GM13976 (cell line): Measurements from ENCODE around the gene PCDHB15.
"Not testable (repeated sequence)": the region's sequence is repeated elsewhere in the genome, so short reads cannot be mapped to it uniquely, and the experiment has no call there.

Experiments
- DNase-seq: peaks from one replicate; pipeline ENCODE4 v3.0.0; 2012; ENCODE audit warnings: low spot score
- CTCF ChIP-seq: IDR thresholded peaks from 2 replicates; pipeline ENCODE4 v1.5.1; 2012; ENCODE audit warnings: borderline replicate concordance, mild to moderate bottlenecking; ENCODE audit not compliant: insufficient read depth; ENCODE audit errors: extremely low read depth, missing control alignments, control extremely low read depth
- in situ Hi-C: fragments of 300-500 bp; cut with MboI; formaldehyde crosslinking; loops from one replicate; pipeline ENCODE4 v1.12.0; 2022; ENCODE audit warnings: low sequenced_read_pairs, mixed read lengths, inconsistent platforms; ENCODE audit not compliant: unreplicated experiment

The PCDHB15 gene

GRCh38 chr5:141223112-141223783 lies 21.9 kb upstream of the PCDHB15 start, which contains the start of gene PCDHB14:
PCDHB14 (plus strand) TSS chr5:141223343; CDS start chr5:141223506, 163 bp downstream.
- DNase-seq: no peak
- no peak for TF ChIP-seq CTCF
- in situ Hi-C loops: no loop called here

- in situ Hi-C loops, DNase-seq: not testable (repeated sequence)
Measured at GRCh38 chr5:141224844-141225243, 20.4 kb upstream of the PCDHB15 start.

GRCh38 chr5:141225421-141225820 lies 19.8 kb upstream of the PCDHB15 start:
- in situ Hi-C loops, DNase-seq: not testable (repeated sequence)

- in situ Hi-C loops: no loop called here
- peak; percentile 4 for TF ChIP-seq CTCF
- no peak for DNase-seq
Measured at GRCh38 chr5:141234109-141234667, 11.0 kb upstream of the PCDHB15 start.

- in situ Hi-C loops, DNase-seq: not testable (repeated sequence)
Measured at GRCh38 chr5:141235922-141236321, 9.3 kb upstream of the PCDHB15 start.

- in situ Hi-C loops: no loop called here
- no peak for TF ChIP-seq CTCF
- no peak for DNase-seq
Measured at GRCh38 chr5:141236516-141237313, 8.5 kb upstream of the PCDHB15 start.

GRCh38 chr5:141241496-141241895 lies 3.7 kb upstream of the PCDHB15 start:
- TF ChIP-seq CTCF: no peak
- no peak for DNase-seq
- in situ Hi-C loops: no loop called here

GRCh38 chr5:141246971-141247370 lies 1.8 kb downstream of the PCDHB15 start:
- DNase-seq, in situ Hi-C loops: not testable (repeated sequence)

- DNase-seq, in situ Hi-C loops: not testable (repeated sequence)
Measured at GRCh38 chr5:141247434-141247833, 2.2 kb downstream of the PCDHB15 start.
